HK-2 (cell line): Measurements from ENCODE around the gene PMVK.

ENCODE experiments used
- DNase-seq: peaks from one replicate; pipeline ENCODE4 v3.0.0-alpha.2; 2018; ENCODE audit not compliant: unreplicated experiment

The PMVK gene

GRCh38 chr1:154967331-154967950, 30.9 kb upstream of the PMVK start:
- DNase-seq, result no peak

GRCh38 chr1:154966111-154966510, 29.6 kb upstream of the PMVK start:
- no peak for DNase-seq

DNA sequence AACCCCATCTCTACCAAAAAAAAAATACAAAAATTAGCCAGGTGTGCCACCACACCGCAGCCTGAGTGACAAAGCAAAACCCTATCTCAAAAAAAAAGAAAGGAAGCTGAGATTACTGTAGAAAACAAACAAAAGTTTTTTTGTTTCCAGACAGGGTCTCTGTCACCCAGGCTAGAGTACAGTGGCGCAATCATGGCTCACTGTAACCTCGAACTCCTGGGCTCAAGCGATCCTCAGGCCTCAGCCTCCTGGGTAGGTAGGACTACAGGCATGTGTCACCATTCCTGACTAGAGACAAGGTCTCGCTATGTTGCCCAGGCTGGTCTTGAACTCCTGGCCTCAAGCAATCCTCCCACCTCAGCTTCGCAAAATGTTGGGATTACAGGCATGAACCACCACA, 27.8 kb upstream of the PMVK start:
- DNase-seq, result no peak

GRCh38 chr1:154963643-154964042, 27.1 kb upstream of the PMVK start:
- no peak for DNase-seq

DNA sequence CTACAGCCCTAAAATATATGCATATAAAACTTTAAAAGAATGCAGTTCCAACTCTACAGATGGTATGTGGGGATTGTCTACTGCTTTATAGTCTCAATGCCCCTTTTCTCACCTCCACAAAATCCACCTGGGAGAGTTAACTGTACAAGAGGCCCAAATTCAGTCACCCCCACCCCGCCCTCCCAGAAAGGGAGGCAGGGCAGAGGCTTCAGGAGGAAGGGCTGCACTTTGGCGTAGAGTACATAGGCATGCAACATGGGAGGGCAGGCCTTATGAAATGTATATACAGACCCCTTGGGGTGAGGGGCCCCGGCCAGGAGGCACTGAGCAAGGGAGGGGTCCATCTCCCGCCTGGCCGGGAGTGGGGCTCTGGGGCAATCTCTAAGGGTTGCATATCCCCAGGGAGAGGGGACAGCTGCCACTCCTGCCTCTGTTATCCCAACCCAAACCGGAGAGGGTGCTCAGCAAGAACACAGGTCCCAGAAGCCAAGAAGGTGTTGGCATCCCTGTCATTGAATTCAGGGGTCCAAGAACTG, 26.3 kb upstream of the PMVK start:
- no peak for DNase-seq

DNA sequence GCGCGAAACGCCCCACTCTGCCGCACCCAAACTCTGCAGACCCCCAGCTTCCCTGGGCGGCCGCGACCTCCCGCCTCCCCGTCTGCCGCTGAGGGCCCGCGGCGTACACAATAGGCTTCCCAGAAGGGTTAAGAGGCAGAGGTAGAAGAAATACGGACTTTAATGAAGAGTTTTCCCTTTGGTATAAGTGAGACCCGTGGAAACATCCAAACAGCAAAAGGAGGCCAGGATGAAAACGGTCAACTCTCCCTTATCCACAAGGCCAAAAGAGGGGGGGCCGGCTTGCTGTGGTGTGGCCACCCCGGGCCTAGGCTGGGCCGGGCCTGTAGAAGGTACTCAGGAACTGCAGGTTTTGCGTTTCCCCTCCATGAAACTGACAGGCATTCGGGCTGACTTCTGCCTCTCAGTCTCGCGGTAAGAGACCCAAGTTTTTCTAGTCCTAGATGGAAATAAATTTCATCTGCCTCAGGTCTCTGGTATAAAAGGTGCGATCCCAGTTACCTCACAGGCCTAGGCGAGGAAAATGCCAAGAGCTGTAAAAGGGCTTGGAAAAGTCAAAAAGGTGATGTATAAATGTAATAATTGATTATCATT, 25.7 kb upstream of the PMVK start:
- DNase-seq, result no peak

DNA sequence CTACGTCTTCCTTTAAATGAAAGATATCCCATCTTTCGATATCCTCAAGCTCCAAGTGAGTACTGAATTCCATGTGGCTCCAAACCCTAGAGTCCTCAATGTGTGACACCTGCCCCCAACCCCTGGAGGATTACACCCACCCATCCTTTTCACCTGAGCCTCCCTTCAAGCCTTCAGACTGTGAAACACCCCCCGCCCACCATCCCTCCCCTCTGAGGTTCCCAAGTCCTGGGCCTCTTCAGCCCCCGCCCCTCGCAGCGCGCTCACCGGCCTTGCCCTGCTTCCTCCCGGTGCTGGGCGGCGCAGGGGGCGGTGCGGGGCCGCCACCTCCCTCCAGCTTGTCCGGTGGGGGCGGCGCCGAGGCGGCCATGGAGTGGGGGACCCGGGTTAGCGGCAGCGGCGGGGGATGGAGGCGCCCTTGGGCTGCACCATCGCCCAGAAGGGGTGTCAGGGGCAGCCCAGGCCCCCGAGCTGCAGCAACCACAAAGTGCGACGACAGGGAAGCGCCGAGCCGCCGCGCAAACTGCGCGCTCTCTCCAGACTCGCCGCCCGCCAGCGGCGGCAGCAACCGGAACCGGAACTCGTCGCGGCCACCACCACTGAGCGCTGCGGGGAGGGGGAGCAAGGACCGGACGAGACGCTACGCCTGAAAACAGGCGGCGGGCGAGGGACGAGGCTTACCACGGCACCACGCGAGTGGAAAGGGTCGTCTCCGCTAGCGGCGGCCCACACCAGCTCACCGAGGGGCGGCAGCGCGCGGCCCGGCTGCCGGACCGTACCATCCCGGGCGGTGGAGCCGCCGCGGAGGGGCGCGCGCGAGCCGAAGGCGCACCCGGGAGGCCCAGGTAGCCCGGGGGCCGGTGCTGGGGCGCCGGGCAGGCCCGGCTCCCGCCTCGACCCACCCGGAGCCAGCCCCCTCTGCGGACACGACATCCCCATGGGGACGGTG, 25.0 kb upstream of the PMVK start, which contains the start of gene PYGO2:
PYGO2 (minus strand) TSS at position 576 of the 949 bp plus-strand sequence; CDS start at position 370, 206 bp downstream.
- peak; percentile 83 for DNase-seq

DNA sequence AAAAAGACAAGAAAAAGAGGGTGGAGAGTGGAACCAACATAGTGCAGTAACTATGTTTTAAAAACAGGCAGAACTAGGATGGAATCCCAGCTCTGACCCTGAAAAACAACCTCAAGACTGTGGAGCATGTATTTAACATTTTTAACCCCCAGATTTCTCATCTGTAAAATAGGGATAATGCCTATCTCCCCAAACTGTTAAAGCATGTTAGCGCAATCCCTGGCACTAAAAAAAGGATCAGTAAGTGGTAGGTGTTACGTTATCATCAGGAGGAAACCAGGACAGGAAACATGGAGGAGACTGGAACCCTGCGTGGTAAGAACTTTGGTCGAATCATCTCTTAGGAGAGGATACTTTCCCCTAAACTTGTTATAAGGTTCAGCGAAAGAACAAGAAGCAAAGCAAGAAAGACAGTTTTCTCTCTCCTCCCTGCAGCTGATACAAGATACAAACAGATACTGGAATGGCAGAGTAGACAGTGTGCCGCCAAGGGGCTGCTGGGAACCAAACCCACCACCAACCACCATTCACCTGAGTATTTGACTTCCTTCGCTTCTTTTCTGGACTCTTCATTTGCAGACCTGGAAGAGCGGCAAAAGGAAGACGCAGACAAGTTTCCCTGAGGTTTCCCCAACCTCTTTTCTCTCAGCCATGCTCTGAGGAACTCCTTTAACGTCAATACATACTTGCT, 24.1 kb upstream of the PMVK start:
- DNase-seq, result no peak

DNA sequence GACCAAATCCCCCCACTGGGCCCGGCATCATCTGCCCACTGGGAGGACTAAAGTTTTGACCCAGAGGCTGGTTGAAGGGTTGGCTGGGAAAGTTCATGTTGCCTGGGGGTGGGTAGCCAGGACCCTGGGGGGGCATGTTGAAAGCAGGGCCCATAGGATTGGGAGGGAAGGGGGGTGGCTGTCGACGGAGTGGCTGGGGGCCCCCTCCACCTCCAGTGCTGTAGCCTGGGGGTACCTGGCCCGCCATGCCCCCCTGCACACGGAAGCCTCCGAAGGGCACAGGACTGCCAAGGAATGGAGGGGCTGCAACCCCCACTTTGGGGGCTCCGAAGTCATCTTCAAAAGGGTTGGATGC, 22.9 kb upstream of the PMVK start:
- DNase-seq, result no peak

- no peak for DNase-seq
Observed at GRCh38 chr1:154958681-154959425, 22.3 kb upstream of the PMVK start.

GRCh38 chr1:154958036-154958435, 21.5 kb upstream of the PMVK start:
- no peak for DNase-seq

DNA sequence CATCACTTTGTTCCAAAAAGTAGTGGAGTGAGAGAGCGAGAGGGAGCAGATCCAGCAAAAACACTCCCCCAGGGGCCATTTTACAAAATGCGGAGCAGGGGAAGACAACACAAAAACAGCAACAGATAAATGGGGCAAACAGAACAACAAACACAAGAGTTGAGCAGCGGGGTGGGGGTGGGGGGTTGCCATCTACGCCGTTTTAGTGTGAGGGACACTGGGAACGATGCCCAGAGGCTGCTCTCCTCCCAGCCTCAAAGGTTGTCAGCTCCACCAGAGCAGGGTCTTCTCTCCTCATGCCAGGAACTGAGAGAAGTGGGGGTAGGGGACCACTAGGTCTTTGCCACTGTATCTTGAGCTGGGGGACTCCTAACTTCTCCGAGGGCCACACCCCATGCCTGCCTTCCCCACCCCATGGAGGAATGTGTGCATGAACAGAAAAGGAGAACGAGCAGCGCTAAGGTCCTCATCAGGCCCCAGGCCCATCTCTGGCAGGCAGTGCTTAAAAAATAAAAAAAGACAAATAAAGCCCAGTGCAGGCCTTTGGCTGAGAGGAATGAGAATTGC, 20.7 kb upstream of the PMVK start:
- DNase-seq, result no peak

DNA sequence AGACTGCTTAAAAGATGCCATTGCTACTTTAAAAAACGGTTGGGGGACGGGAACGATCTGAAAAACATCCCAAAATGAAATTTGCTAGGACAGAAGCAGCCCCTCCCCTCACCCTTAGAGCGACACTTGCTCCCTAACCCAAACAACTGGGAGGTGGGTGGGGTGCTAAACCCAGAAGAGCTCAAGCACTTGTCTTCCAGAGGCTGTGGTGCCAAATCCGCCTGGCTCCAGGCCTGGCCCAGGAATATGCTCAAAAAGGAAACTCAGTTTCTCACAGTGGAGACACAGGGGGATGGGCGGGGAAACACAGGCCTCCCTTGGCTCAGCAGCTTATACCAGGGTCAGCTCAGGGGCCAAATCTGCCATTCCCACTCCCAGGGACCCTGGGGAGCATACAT, 20.0 kb upstream of the PMVK start:
- no peak for DNase-seq

DNA sequence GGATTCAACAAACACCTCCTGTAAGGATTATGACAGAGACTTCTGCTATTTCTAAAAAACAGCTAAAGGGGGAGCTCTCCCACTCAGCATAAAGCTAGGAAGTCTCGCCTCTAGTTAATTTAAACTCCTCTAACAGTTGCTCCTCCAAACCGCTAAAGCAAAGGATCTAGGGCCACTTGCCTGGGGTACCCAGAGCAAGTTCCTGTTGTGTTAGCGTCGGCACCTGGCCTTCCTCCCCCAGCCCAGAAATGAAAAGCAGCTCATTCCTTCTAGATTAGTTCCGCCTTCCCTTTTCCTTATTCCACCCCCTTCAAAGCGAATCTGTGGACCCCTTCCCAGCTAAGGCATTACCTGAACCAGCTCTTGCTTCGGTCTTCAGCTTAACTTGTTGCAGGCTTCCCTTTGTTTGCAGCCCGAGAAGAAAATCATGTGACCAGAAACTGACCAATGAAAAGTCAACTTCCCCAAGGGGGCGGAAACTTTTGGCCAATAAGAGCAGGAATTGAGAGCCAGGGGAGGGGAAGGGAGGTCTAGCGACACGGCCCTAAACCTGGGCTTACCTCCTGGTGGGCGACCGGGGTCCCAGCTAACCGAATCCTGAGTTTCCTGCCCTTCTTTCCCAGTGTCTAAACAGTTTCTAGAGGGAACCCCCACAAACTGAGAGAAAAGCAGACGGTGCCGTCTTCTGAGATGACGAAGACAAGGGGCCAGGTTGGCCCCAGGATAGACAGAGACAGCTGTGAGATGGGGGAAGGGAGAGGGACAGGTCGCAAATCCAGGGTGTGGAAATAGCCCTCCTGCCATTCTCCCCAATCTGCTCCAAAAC, 19.4 kb upstream of the PMVK start, which contains the start of gene PBXIP1:
PBXIP1 (minus strand) TSS at position 382 of the 826 bp plus-strand sequence. CDS start 2,378 bp downstream, outside the sequence.
- DNase-seq, result peak; percentile 80

DNA sequence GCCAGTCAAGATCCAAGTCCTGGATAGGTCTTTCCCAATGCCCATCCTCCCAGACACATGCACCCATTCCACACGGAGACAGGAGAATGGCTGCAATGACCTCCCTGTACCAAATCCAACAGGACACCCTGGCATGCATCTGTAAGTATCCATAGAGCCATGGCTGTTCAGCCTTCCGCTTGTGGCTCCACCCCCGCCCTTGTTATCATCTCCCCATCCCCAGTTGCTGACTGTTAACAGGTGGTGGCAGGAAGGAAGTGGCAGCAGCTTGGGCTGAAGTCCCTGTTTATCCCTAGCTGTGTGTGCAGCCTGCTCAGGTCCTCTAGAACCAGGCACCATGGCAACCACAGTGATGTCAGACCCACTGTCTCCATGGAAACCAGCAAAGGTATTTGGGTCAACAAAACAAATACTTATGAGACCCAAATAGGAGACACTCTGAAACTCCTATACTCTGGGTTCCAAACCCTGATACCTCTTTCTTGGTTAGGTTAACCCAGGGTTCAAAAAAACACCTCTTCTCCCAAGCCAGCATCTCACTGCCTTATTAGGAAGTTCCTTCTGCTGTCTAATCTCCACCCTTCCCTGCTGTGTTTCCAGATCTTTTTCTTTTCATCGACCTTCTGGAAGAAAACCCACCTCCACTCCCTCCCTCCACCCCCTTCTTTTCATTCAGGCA, 18.7 kb upstream of the PMVK start:
- no peak for DNase-seq

DNA sequence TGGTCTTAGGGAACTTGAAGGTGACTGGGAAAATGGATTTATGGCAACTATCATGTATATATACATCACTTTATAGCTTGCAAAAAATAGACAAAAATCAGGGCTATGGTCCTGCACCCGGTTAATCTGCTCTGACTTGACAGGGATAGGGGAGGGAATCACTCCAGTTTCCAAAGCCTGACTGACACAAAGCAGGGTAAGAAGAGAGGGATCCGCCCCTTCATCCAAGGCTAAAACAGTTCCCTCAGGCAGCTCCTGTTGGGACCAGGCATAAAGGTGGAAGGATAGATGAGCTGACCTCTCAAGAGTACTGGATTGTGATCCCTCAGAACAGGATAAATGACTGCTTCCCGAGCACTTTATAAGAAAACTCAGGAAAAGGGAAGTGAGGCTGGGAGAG, 18.0 kb upstream of the PMVK start:
- DNase-seq, result no peak

DNA sequence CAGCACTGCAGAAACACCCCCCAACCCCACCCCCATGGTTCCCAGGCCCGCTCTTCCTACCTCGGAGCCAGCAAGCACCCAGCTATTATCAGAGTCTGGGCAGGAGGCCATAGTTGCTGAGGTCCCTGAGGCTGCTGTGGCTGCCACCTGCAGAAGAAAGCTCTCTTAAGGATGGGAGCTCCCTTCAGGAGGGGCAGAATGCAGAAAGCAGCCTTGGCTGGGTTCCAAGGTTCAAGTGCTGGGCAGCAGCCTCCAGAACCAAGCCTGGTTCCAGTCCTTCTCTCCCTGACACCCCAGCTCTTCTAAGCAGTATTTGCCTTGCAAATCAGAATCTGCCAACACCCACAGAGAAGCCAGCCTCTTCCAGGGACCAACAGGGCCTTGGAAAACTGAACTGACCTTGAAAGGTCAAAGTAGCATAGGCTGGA, 17.1 kb upstream of the PMVK start:
- no peak for DNase-seq

DNA sequence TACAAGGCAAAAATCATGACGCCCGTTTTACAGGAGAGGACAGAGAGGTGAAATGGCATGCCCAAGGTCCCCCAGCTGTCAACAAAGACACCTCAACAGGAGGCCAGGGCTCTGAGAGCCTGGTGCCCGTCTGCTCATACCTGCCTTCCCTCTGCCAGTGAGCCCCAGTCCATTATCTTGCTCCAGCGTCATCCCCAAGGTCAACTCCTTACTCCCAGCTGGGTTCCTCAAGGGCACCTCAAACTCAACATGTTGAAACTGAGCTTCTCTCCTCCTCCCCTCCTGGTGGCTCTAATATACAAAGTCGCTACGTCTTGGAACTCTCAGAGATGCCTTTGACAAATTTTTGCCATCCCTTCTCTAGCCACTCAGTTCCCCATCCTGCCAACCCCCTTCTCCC, 16.1 kb upstream of the PMVK start:
- no peak for DNase-seq
